ENCODE results near the gene ZNF579. TPM values are rescaled to one million over a fixed set of nuclear protein-coding genes. Genes with fewer than 3 reads are reported as not detected.

The ZNF579 gene
- total RNA-seq, 4 donors from 2014 or later, result 4.2 to 5.1 (median 4.6) TPM

GRCh38 chr19:55619286-55619685, 38.6 kb upstream of the ZNF579 start:
- TF ChIP-seq CTCF (IDR thresholded peaks at IDR 0.05) (no peak), POLR2A (IDR thresholded peaks at IDR 0.05) (no peak)
- no peak for DNase-seq (ENCODE audit: low spot score in 2 of 2)
- 77 to 79% methylated on average over 3 of the region's 3 CpGs for WGBS, 2 donors
- intact Hi-C loops (cut with DNase I; ENCODE audit: low total_unique reads), result loop anchor here (10.0 kb wide), 1 partner anchor 104 kb away; no protein-coding TSS in a partner anchor
- no peak overlapping the region for H3K4me3 ChIP-seq (ENCODE audit: low read depth, poor library complexity, severe bottlenecking)

- TF ChIP-seq POLR2A (IDR thresholded peaks at IDR 0.05), result no peak
- no peak for TF ChIP-seq CTCF (IDR thresholded peaks at IDR 0.05)
- intact Hi-C loops (cut with DNase I; ENCODE audit: low total_unique reads), result loop anchor here (10.0 kb wide), 1 partner anchor 104 kb away; no protein-coding TSS in a partner anchor
- 84 to 87% methylated on average over 7 of the region's 7 CpGs for WGBS, 2 donors
- H3K4me3 ChIP-seq (ENCODE audit: low read depth, poor library complexity, severe bottlenecking), result no peak overlapping the region
- DNase-seq (ENCODE audit: low spot score in 2 of 2), result no peak
These were observed 37.8 kb upstream of the ZNF579 start for GRCh38 chr19:55618426-55618825.

DNA sequence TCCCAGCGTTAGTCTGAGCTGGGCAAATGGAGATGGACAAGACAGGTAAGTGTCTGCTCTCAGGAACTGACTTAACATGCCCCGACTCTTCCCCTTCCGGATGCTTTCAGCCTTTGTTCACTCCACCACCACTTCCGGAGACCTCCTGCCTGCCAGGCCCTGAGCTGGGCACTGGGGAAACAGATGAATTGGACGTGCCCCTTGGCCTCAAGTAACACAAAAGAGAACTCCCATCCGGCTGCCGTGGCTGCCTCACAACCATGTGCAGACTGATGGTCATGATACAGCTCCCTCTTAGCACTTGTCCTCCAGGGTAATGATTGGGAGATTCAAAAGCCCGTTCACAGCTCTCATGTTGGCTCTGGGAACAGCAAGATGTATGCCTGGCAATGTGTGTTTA, 36.8 kb upstream of the ZNF579 start:
- no peak for TF ChIP-seq POLR2A (IDR thresholded peaks at IDR 0.05)
- intact Hi-C loops (cut with DNase I; ENCODE audit: low total_unique reads), result loop anchor here (10.0 kb wide), 1 partner anchor 103 kb away; no protein-coding TSS in a partner anchor
- 85 to 88% methylated on average over 8 of the region's 8 CpGs for WGBS, 2 donors
- no peak overlapping the region for H3K4me3 ChIP-seq (ENCODE audit: low read depth, poor library complexity, severe bottlenecking)
- no peak for DNase-seq (ENCODE audit: low spot score in 2 of 2)

- TF ChIP-seq CTCF (IDR thresholded peaks at IDR 0.05) (no peak), POLR2A (IDR thresholded peaks at IDR 0.05) (no peak)
- no peak overlapping the region for H3K4me3 ChIP-seq (ENCODE audit: low read depth, poor library complexity, severe bottlenecking)
- 97% methylated on average over 20 to 38 of the region's 38 CpGs for WGBS, 2 donors
- DNase-seq (ENCODE audit: low spot score in 2 of 2), result no peak
- intact Hi-C loops (cut with DNase I; ENCODE audit: low total_unique reads), result loop anchor here (10.0 kb wide), 1 partner anchor 102 kb away; no protein-coding TSS in a partner anchor
These were observed 35.8 kb upstream of the ZNF579 start for GRCh38 chr19:55616395-55616875.

DNA sequence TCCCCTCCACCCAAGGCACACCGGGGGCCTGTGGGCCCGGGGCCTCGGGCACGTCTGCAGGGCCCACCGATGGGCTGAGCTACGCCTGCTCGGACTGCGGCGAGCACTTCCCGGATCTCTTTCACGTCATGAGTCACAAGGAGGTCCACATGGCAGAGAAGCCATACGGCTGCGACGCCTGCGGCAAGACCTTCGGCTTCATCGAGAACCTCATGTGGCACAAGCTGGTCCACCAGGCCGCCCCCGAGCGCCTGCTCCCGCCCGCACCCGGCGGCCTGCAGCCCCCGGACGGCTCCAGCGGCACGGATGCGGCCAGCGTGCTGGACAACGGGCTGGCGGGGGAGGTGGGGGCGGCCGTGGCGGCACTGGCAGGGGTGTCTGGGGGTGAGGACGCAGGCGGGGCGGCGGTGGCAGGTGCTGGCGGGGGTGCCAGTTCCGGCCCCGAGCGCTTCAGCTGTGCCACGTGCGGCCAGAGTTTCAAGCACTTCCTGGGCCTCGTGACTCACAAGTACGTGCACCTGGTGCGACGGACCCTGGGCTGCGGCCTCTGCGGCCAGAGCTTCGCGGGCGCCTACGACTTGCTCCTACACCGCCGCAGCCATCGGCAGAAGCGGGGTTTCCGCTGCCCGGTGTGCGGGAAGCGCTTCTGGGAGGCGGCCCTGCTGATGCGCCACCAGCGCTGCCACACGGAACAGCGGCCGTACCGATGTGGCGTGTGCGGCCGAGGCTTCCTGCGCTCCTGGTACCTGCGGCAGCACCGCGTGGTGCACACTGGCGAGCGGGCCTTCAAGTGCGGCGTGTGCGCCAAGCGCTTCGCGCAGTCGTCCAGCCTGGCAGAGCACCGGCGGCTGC, 35.1 kb upstream of the ZNF579 start:
- no peak for DNase-seq (ENCODE audit: low spot score in 2 of 2)
- intact Hi-C loops (cut with DNase I; ENCODE audit: low total_unique reads), result loop anchor here (10.0 kb wide), 1 partner anchor 101 kb away; no protein-coding TSS in a partner anchor
- TF ChIP-seq POLR2A (IDR thresholded peaks at IDR 0.05), result no peak
- TF ChIP-seq CTCF (IDR thresholded peaks at IDR 0.05), result no peak
- H3K4me3 ChIP-seq (ENCODE audit: low read depth, poor library complexity, severe bottlenecking), result no peak overlapping the region
- 95 to 97% methylated on average over 58 to 76 of the region's 88 CpGs for WGBS, 2 donors
